Uterus (tissue), 2 donors: ENCODE data around the gene COL23A1.

Source experiments
- CTCF ChIP-seq, 4 experiments: fragments of 200-600 bp in 2 of 4; fragments of 450-650 bp in 2 of 4; sonication (generic) in 2 of 4; IDR thresholded peaks; one replicate each; pipeline ENCODE4 v1.5.1; 2016 to 2019; ENCODE audit warnings: antibody characterized with exemption in 4 of 4, mild to moderate bottlenecking in 2 of 4, moderate library complexity in 1 of 4
- POLR2A ChIP-seq, 2 donors: fragments of 450-650 bp; IDR thresholded peaks; one replicate each; pipeline ENCODE4 v1.6.1; 2016; ENCODE audit warnings: antibody characterized with exemption in 2 of 2, mild to moderate bottlenecking in 1 of 2, moderate library complexity in 1 of 2

- TF ChIP-seq POLR2A (IDR thresholded peaks at IDR 0.05) (no peak), CTCF (IDR thresholded peaks at IDR 0.05) (no peak)
These were observed 311.0 kb downstream of the COL23A1 start for GRCh38 chr5:178279026-178279722.
